GM21576 (cell line): ENCODE data around the gene ALG2.
"Not testable (repeated sequence)": the region's sequence is repeated elsewhere in the genome, so short reads cannot be mapped to it uniquely, and the experiment has no call there.

Experiments
- ATAC-seq: cut with Tn5 transposase; IDR thresholded peaks from one replicate; pipeline ENCODE4 v1.9.1; 2021; ENCODE audit warnings: mild to moderate bottlenecking, moderate library complexity; ENCODE audit not compliant: unreplicated experiment

Gene ALG2

GRCh38 chr9:99197124-99197630 lies 24.6 kb downstream of the ALG2 start:
- no peak for ATAC-seq

- not testable (repeated sequence) for ATAC-seq
These were observed 25.3 kb downstream of the ALG2 start for GRCh38 chr9:99196484-99196883.

- ATAC-seq, result no peak
These were observed 28.3 kb downstream of the ALG2 start for GRCh38 chr9:99193466-99193821.

GRCh38 chr9:99192786-99193465 lies 28.8 kb downstream of the ALG2 start:
- no peak for ATAC-seq

DNA sequence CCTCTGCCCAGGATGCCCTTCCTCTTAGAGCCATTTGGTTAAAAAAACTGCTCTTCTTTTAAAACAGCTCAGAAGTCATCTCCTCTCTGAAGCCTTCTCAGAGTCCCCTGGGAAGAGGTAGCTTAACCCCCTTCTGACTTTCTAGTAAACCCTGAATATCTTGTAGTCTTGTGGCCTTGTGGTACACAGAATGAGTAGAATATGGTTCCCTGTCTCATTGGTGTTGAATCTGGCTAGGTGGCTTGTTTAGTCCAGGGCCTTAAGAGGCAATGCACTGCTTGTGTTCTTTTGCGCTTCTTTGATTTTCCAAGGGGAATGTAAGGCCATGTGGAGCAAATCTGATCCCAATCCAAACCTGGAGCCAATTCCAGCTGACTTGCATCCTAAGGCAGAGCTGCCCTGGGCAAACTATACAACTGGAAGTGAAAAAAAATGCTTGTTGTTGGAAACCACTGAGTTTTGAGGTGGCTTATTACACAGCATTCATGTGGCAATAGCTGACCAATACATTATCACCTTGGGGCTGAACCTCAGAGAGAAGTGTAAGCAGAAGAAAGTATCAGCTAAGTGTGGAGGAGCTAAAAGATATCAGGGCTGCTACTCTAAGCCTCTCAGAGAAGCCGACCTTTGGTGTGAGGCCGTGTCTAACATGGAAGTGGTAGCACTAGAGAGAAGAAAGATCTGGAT lies 31.0 kb downstream of the ALG2 start:
- ATAC-seq, result no peak

- ATAC-seq, result no peak
These were observed 31.7 kb downstream of the ALG2 start for GRCh38 chr9:99189887-99190596.

DNA sequence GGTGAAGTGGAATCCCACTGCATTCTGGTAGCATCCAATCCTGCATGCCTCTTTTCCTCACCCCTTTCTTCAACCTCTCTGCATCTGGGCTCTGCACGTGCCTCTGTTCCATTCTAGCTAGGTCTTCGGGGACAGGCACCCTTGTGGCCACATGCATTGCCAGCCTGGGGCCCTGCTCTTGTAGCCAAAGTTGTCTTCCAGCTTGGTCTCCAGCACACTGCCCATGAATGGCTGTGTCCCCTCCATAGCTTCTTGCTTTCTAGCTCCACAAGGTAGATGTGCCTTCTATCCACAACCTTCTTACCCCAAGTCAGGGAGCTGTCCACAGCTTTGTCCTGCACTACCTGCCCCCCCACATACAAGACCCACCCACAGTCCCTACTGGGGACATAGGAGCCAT lies 32.6 kb downstream of the ALG2 start:
- ATAC-seq, result no peak

DNA sequence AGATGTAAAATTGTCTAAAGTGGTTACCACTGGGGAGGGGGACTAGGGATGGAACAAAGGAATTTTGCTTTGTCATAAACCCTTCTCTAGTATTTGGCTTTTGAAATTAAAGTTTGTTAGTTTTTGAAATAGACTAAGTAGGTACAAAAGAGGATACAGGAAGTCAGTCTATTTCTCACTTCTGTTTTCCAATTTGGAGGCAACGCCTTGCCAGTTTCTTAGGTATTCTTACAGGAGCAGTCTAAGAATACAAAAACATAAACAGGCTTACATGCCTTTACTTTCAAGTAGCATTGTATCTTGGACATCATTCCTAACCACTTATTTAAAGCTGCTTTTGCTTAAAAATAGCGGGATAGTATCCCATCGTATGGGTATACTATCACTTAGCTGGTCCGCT lies 34.4 kb downstream of the ALG2 start:
- no peak for ATAC-seq

GRCh38 chr9:99185934-99186333 lies 35.8 kb downstream of the ALG2 start:
- ATAC-seq, result no peak

GRCh38 chr9:99185348-99185632 lies 36.5 kb downstream of the ALG2 start:
- no peak for ATAC-seq

DNA sequence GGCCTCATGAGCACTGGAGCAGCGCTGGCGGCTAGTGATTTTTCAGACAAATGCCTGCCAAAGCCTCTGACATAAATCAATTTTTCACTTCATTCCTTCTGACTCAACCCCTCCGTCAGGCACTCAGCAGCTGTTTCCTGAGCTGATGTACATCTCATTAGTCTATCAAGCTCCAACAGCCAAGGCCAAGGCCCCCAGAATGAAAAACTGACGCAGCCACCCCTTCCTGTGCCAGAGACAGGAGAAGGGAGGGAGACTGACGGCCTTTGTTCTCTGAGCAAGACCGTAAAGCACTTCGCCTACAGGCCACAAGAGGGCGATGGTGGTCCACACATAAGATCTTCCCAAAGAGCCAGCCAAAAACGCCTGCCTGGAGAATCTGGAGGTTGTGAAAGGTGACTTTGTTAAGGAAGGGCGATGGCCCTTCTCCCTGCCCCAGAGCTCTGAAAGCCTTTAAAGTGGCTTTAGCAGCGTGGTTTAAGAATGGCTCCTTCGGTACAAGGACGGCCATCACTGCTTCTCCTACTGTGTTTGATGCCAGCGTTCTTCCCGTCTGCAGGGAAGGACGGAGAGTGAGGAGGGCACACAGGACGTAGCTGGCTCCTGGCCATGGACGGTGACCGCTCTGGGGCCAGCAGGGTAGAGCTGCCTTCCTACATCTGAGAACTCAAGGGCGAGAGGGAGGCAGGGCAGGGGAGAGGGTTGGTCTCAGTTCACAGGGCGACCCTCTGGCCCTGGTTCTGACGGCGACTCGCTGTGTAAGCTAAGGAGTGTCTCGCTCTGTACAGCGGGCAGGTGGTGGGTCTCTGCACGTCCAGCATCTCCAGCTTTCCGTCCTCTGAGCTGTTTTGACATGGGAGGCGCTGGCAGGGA lies 37.0 kb downstream of the ALG2 start:
- peak; percentile 53 for ATAC-seq

DNA sequence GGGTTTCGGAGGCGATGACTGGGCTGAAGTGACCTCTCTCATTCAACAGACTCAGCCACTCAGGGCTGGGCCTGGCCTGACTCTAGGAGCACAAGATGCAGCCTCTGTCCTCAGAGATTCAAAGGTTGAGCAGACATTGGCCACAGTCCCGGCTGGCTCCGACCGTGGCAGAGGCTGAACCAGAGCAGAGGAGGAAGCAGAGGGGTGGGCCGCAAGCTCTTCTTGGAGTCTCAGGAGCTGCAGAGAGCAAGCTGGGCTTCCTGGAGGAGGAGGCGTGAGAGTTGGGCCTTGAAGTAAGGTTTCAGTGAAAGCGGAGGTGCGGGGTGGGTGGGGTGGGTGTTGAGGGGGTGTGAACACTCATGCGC lies 37.6 kb downstream of the ALG2 start:
- no peak for ATAC-seq

- ATAC-seq, result no peak
These were observed 38.1 kb downstream of the ALG2 start for GRCh38 chr9:99183616-99184015.

DNA sequence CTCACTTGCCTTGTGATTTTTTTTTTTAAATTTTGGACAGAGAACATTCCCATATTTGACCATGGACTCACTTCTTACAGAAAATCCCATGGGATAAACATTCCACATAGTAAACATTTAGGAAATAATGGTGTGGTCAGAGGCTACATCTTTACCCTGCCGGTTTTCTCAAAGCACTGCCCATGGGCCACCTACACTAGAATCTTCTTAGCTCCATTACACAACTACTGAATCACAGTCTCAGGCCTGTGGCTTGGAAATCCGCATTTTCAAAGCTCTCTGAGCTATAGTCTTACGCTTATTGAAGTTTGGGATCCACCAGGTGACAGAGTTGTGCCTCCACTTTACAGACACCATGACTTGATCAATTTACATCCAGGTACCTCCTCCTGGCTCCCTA lies 39.4 kb downstream of the ALG2 start:
- ATAC-seq, result no peak

GRCh38 chr9:99181621-99182020 lies 40.1 kb downstream of the ALG2 start:
- ATAC-seq, result no peak

DNA sequence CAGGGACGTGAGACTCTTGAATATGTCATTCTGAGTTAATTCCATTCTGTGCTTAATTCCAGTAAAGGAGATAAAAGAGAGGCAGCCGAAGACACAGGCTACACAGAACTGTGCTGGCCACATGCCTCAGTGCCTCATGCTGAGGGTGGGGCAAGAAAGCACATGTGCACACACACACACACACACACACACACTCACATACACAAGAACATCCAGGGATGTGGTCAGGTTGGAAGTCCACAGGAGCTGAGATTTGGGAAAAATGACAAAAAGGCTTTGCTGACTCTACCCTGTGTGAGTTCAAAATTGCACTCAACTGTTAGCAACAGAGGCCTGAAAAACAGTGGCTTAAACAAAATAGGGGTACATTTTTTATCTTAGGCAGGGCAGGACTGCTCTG lies 40.5 kb downstream of the ALG2 start:
- ATAC-seq, result no peak

DNA sequence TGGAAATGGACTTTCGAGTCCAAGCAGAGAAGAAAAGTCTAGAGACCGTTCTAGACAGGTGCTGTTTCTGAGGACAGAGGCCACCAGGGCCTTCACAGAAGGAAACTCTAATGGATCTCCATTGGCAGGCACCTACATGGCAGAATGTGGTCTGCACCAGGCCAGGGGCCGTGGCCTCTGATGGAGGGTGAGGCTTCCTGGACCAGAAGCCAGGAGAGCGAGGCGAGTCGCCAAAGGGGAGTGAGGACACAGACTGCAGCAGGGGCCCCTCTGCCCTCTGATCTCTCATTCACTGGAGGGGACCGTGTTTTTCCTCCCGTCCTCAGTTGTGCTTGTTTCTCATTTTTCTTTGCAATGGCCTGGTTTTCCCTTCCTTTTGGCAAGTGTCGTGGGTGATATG lies 41.1 kb downstream of the ALG2 start:
- ATAC-seq, result no peak

DNA sequence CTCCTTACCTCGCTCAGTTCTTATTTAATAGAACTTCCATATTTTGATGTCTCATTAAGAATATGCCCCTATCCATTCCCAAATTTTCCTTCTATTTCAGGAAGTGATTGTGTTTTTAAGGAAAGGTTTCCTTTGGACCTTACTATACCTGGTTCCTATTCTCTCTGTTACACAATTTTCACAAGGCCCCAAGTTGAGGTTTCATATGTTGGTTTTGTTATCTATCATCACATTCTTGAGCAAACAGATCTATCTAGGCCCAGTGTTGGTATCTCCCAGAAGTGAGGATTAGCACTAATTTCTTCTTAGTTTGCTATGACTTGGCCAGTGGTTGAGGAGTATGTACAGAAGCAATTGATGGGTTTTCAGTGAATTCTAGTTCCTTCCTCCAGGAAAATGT lies 41.5 kb downstream of the ALG2 start:
- ATAC-seq, result peak; percentile 40

- no peak for ATAC-seq
These were observed 42.5 kb downstream of the ALG2 start for GRCh38 chr9:99178912-99179872.
